Caco-2 (cell line): Measurements from ENCODE around the gene C22orf39. TPM values are rescaled to one million over a fixed set of nuclear protein-coding genes. Genes with fewer than 3 reads are reported as not detected.

Experiments used
- BruUV-seq: library from RNA; stranded (reverse); fragments of 400-500 nt; replicated peaks from 2 replicates; lab custom pipeline; 2021; lab: Mats Ljungman, UMichigan
- CTCF ChIA-PET: fragments of 300-600 bp; sonication (Branson Sonifier 250); formaldehyde crosslinking; loops from one replicate; lab custom pipeline; 2022; ENCODE audit warnings: antibody characterized with exemption; lab: Charles Lee
- POLR2A ChIA-PET: fragments of 300-600 bp; sonication (Branson Sonifier 250); formaldehyde crosslinking; loops from one replicate; lab custom pipeline; 2022; ENCODE audit warnings: antibody characterized with exemption; lab: Charles Lee
- DNase-seq, 2 experiments: peaks; one replicate each; pipeline versions ENCODE4 v3.0.0 to v3.0.0-alpha.2; 2020 to 2022
- H3K27me3 ChIP-seq: replicated peaks from 2 replicates; pipeline ENCODE4 v1.6.0; 2011; ENCODE audit warnings: low read length; ENCODE audit not compliant: control insufficient read depth, insufficient read depth
- H3K36me3 ChIP-seq: 2 replicates; pipeline ENCODE4 v1.5.1; 2011; ENCODE audit warnings: low read length; ENCODE audit not compliant: control insufficient read depth, insufficient read depth
- H3K4me1 ChIP-seq: fragments of 250-450 bp; sonication (Bioruptor Pico); 2 replicates; pipeline ENCODE4 v1.5.1; 2020; ENCODE audit warnings: mild to moderate bottlenecking
- H3K4me3 ChIP-seq: 2 replicates; pipeline ENCODE4 v1.5.1; 2011; ENCODE audit warnings: low read depth, mild to moderate bottlenecking, control low read depth, low read length
- H3K9me3 ChIP-seq: fragments of 250-450 bp; sonication (Bioruptor Pico); 2 replicates; pipeline ENCODE4 v1.5.1; 2020; ENCODE audit warnings: mild to moderate bottlenecking, moderate library complexity
- H3K27ac Mint-ChIP-seq: one replicate; pipeline ENCODE4 v1.8.0; 2022; ENCODE audit warnings: mixed read lengths; ENCODE audit not compliant: unreplicated experiment
- H3K27me3 Mint-ChIP-seq: one replicate; pipeline ENCODE4 v1.8.0; 2022; ENCODE audit warnings: mixed read lengths; ENCODE audit not compliant: insufficient read depth, unreplicated experiment
- H3K36me3 Mint-ChIP-seq: one replicate; pipeline ENCODE4 v1.8.0; 2022; ENCODE audit warnings: mild to moderate bottlenecking, mixed read lengths; ENCODE audit not compliant: insufficient read depth, unreplicated experiment
- H3K4me1 Mint-ChIP-seq: one replicate; pipeline ENCODE4 v1.8.0; 2022; ENCODE audit warnings: low read depth, mixed read lengths; ENCODE audit not compliant: unreplicated experiment
- H3K4me3 Mint-ChIP-seq: one replicate; pipeline ENCODE4 v1.8.0; 2022; ENCODE audit warnings: mild to moderate bottlenecking, moderate library complexity, mixed read lengths; ENCODE audit not compliant: unreplicated experiment
- H3K9me3 Mint-ChIP-seq: one replicate; pipeline ENCODE4 v1.8.0; 2022; ENCODE audit warnings: mixed read lengths; ENCODE audit not compliant: unreplicated experiment
- intact Hi-C: fragments of 100-400 bp; cut with micrococcal nuclease; formaldehyde crosslinking; loops from one replicate; pipeline ENCODE4 v1.10.0; 2022; ENCODE audit not compliant: unreplicated experiment
- total RNA-seq: library from RNA; stranded (reverse); gene quantifications from 2 replicates; pipeline ENCODE4 v1.2.3, GENCODE V29; 2022
- TF ChIP-seq, protein P1 (sequence below), 2 experiments: fragments of 200-600 bp in 1 of 2; IDR thresholded peaks; 1 replicate in 1 of 2; 2 replicates in 1 of 2; pipeline versions ENCODE4 v1.5.1 to v1.8.0; 2011 to 2022; ENCODE audit warnings: antibody characterized with exemption in 1 of 2, control low read depth in 1 of 2, inconsistent platforms in 1 of 2, low read depth in 1 of 2, low read length in 1 of 2, mild to moderate bottlenecking in 1 of 2, moderate library complexity in 1 of 2; ENCODE audit not compliant: insufficient read depth in 1 of 2, severe bottlenecking in 1 of 2, unreplicated experiment in 1 of 2

Gene C22orf39
- total RNA-seq, 1 experiment from 2014 or later = 36.1 TPM

DNA sequence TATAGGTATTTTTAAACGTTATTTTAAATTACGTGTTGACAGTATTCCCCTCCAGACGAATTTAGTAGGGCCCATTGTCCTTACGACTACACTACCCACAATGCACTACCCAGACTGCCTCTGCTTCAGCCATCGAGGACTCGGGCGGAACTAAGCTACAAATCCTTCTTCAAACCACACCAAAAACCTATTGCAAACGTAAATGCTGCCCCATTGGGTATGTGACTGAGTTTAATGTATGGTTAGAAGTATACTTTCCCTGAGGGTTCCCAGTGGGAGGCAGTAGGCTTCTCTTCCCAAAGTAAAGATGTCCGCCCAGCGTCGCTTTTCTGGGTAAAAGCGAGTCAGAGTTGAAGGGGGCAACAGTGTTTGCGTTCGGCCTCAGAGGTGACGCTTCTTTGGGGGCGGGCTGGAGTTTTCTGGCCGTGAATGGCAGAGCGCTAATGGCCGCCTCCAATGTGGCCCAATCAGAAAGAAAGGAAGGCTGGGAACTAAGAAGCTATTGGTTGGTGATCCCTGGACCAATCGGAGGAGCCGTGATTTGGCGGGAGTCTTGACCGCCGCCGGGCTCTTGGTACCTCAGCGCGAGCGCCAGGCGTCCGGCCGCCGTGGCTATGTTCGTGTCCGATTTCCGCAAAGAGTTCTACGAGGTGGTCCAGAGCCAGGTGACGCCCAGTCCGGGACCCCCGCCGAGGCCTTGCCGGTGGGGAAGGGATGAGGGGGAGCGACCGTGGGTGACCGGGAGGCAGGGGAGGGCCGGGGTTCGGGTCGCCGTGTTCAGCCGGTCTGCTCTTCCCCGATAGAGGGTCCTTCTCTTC, 32.1 kb upstream of the C22orf39 start, which contains the start of gene CDC45:
Gene CDC45, plus strand, starts transcription at position 566 of the 818 bp plus-strand sequence. Its CDS starts 49 bp downstream, at position 615.
- CTCF ChIA-PET = interaction anchor here (0.9 to 1.5 kb wide), 3 partner anchors 150 to 300 kb away, joined by 3 to 6 read pairs (median 3); no protein-coding TSS in a partner anchor

DNA sequence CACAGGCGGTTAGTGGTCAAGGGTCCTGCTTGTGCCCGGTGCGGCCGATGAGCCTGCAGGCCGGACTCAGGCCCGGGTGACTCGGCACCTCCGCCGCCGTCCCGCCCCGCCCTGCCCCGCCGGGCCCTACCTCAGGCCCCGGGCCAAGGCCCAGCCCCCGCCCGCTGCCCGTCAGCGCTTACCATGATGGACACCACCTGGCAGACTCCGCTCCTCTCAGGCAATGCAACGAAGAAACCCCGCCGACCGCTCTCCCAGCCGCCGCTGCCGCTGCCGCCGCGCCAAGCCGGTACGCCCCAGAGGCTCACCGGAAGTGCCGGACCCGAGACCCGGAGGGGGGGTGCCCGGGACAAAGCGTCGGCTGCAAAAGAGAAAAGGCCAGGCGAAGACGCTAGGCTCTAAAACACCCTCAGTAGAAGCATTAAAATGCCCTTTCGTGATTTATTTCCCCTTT, 31.4 kb upstream of the C22orf39 start, which contains the start of gene UFD1:
Gene UFD1, minus strand, starts transcription at position 293 of the 454 bp plus-strand sequence. Its CDS starts 108 bp downstream, at position 185.
- no peaks in the 10 kb centered on the region for H3K9me3 ChIP-seq
- H3K9me3 Mint-ChIP-seq = no peaks in the 10 kb centered on the region
- H3K4me1 Mint-ChIP-seq = peaks cover 23% of the 10 kb centered on the region
- peak within 1 kb of the TSS; percentile 100 for H3K27ac Mint-ChIP-seq
- peak within 1 kb of the TSS; percentile 95 for H3K4me3 Mint-ChIP-seq
- BruUV-seq = no TSS peak
- CTCF ChIA-PET = interaction anchor here (0.9 to 2.3 kb wide), 4 partner anchors 151 to 299 kb away, joined by 3 to 11 read pairs (median 4); no protein-coding TSS in a partner anchor
- no peaks in the 10 kb centered on the region for H3K27me3 Mint-ChIP-seq
- intact Hi-C loops = loop anchor here (1.0 to 10.0 kb wide), 4 partner anchors 32 to 302 kb away; partner anchors contain the start of genes C22orf39, MRPL40 and SLC25A1
- peak; percentile 84 to 86 for DNase-seq
- H3K4me3 ChIP-seq = peak within 1 kb of the TSS; percentile 96
- H3K36me3 ChIP-seq = 0 out of 2 replicates have a peak, but pooled peaks cover 2% of the 10 kb centered on the region
- H3K36me3 Mint-ChIP-seq = peaks cover 48% of the 10 kb centered on the region
- POLR2A ChIA-PET = interaction anchor here (0.7 to 1.0 kb wide), 5 partner anchors 20 to 47 kb away, joined by 3 to 10 read pairs (median 3); partner anchors contain the start of genes C22orf39 and MRPL40
- H3K27me3 ChIP-seq = no peaks in the 10 kb centered on the region
- TF ChIP-seq, protein P1, sequence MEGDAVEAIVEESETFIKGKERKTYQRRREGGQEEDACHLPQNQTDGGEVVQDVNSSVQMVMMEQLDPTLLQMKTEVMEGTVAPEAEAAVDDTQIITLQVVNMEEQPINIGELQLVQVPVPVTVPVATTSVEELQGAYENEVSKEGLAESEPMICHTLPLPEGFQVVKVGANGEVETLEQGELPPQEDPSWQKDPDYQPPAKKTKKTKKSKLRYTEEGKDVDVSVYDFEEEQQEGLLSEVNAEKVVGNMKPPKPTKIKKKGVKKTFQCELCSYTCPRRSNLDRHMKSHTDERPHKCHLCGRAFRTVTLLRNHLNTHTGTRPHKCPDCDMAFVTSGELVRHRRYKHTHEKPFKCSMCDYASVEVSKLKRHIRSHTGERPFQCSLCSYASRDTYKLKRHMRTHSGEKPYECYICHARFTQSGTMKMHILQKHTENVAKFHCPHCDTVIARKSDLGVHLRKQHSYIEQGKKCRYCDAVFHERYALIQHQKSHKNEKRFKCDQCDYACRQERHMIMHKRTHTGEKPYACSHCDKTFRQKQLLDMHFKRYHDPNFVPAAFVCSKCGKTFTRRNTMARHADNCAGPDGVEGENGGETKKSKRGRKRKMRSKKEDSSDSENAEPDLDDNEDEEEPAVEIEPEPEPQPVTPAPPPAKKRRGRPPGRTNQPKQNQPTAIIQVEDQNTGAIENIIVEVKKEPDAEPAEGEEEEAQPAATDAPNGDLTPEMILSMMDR (IDR thresholded peaks at IDR 0.05; ENCODE audit: insufficient read depth in 1 of 2, low read depth in 1 of 2, low read length in 1 of 2, severe bottlenecking in 1 of 2, unreplicated experiment in 1 of 2) = no peak
- H3K4me1 ChIP-seq = peaks cover 6% of the 10 kb centered on the region; the same call in 1 of the 2 replicates

More for the DNA sequence above, 32.1 kb upstream of the C22orf39 start, which contains the start of gene CDC45:
- peak; percentile 95 to 97 for DNase-seq
- peaks cover 52% of the 10 kb centered on the region for H3K36me3 Mint-ChIP-seq
- H3K36me3 ChIP-seq = 0 out of 2 replicates have a peak, but pooled peaks cover 2% of the 10 kb centered on the region
- no peaks in the 10 kb centered on the region for H3K9me3 ChIP-seq
- H3K27ac Mint-ChIP-seq = peak within 1 kb of the TSS; percentile 100
- no peaks in the 10 kb centered on the region for H3K9me3 Mint-ChIP-seq
- POLR2A ChIA-PET = interaction anchor here (0.7 to 1.0 kb wide), 10 partner anchors 16 to 301 kb away, joined by 3 to 10 read pairs (median 4); partner anchors contain the start of genes C22orf39, MRPL40 and SLC25A1
- H3K4me1 ChIP-seq = peaks cover 6% of the 10 kb centered on the region; the same call in 1 of the 2 replicates
- H3K4me3 Mint-ChIP-seq = peak within 1 kb of the TSS; percentile 95
- intact Hi-C loops = loop anchor here (1.0 to 10.0 kb wide), 4 partner anchors 32 to 302 kb away; partner anchors contain the start of genes C22orf39, MRPL40 and SLC25A1
- peaks cover 23% of the 10 kb centered on the region for H3K4me1 Mint-ChIP-seq
- H3K27me3 ChIP-seq = no peaks in the 10 kb centered on the region
- H3K27me3 Mint-ChIP-seq = no peaks in the 10 kb centered on the region
- BruUV-seq = no TSS peak
- TF ChIP-seq, protein P1 (IDR thresholded peaks at IDR 0.05; ENCODE audit: insufficient read depth in 1 of 2, low read depth in 1 of 2, low read length in 1 of 2, severe bottlenecking in 1 of 2, unreplicated experiment in 1 of 2) = no peak
- H3K4me3 ChIP-seq = peak within 1 kb of the TSS; percentile 96
